Endothelial cell (in vitro differentiated cells): ENCODE data around the gene ZNF148. TPM values are rescaled to one million over a fixed set of nuclear protein-coding genes. Genes with fewer than 3 reads are reported as not detected.

Experiments
- DNase-seq: peaks from one replicate; pipeline ENCODE4 v3.0.0; 2021; ENCODE audit warnings: low spot score
- H3K27ac Mint-ChIP-seq: one replicate; pipeline ENCODE4 v1.8.0; 2021; ENCODE audit warnings: mixed read lengths, inconsistent platforms; ENCODE audit not compliant: unreplicated experiment
- H3K27me3 Mint-ChIP-seq: one replicate; pipeline ENCODE4 v1.8.0; 2021; ENCODE audit warnings: mild to moderate bottlenecking, moderate library complexity, mixed read lengths, inconsistent platforms; ENCODE audit not compliant: unreplicated experiment
- H3K36me3 Mint-ChIP-seq: one replicate; pipeline ENCODE4 v1.8.0; 2021; ENCODE audit warnings: mild to moderate bottlenecking, low read depth, mixed read lengths, inconsistent platforms; ENCODE audit not compliant: unreplicated experiment
- H3K4me1 Mint-ChIP-seq: one replicate; pipeline ENCODE4 v1.8.0; 2021; ENCODE audit warnings: mild to moderate bottlenecking, mixed read lengths, inconsistent platforms; ENCODE audit not compliant: unreplicated experiment
- H3K4me3 Mint-ChIP-seq: one replicate; pipeline ENCODE4 v1.8.0; 2021; ENCODE audit warnings: mild to moderate bottlenecking, mixed read lengths, inconsistent platforms; ENCODE audit not compliant: unreplicated experiment
- H3K9me3 Mint-ChIP-seq: one replicate; pipeline ENCODE4 v1.8.0; 2021; ENCODE audit warnings: mixed read lengths, inconsistent platforms; ENCODE audit not compliant: unreplicated experiment
- total RNA-seq: library from RNA; stranded (reverse); fragmentation: NEBNext Ultra II Directional; extraction: Animal tissue kit (Norgen Biotek cat#: 25700); gene quantifications from one replicate; pipeline ENCODE4 v1.2.1, GENCODE V29; 2021; ENCODE audit not compliant: unreplicated experiment
- TF ChIP-seq, protein P1 (sequence below): fragments of 200-600 bp; sonication (generic); IDR thresholded peaks from one replicate; pipeline ENCODE4 v1.5.0; 2021; ENCODE audit warnings: antibody characterized with exemption; ENCODE audit not compliant: unreplicated experiment

ZNF148 gene
- total RNA-seq, 1 donor from 2014 or later, result 34.3 TPM

DNA sequence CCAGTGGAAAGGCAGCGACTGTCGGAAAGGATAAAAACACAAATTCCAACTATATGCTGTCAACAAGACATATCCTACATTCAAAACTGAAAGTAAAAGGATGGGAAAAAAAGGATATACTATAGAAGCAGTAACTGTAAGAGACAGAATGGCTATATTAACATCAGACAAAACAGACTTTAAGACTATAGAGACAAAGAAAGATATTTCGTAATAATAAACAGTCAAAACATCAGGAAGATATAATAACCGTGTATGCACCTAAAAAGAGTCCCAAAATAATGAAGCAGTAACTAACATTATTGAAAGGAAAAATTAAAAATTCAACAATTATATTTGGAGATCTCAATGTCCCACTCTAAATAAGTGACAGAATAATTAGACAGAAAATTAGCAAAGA lies 48.2 kb downstream of the ZNF148 start:
- H3K4me3 Mint-ChIP-seq, result no peak overlapping the region
- no peaks in the 10 kb centered on the region for H3K27me3 Mint-ChIP-seq
- no peak overlapping the region for H3K27ac Mint-ChIP-seq
- H3K9me3 Mint-ChIP-seq, result no peaks in the 10 kb centered on the region
- H3K4me1 Mint-ChIP-seq, result peaks cover 10% of the 10 kb centered on the region
- no peak for DNase-seq
- no peaks in the 10 kb centered on the region for H3K36me3 Mint-ChIP-seq
- TF ChIP-seq, protein P1, sequence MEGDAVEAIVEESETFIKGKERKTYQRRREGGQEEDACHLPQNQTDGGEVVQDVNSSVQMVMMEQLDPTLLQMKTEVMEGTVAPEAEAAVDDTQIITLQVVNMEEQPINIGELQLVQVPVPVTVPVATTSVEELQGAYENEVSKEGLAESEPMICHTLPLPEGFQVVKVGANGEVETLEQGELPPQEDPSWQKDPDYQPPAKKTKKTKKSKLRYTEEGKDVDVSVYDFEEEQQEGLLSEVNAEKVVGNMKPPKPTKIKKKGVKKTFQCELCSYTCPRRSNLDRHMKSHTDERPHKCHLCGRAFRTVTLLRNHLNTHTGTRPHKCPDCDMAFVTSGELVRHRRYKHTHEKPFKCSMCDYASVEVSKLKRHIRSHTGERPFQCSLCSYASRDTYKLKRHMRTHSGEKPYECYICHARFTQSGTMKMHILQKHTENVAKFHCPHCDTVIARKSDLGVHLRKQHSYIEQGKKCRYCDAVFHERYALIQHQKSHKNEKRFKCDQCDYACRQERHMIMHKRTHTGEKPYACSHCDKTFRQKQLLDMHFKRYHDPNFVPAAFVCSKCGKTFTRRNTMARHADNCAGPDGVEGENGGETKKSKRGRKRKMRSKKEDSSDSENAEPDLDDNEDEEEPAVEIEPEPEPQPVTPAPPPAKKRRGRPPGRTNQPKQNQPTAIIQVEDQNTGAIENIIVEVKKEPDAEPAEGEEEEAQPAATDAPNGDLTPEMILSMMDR, result no peak

DNA sequence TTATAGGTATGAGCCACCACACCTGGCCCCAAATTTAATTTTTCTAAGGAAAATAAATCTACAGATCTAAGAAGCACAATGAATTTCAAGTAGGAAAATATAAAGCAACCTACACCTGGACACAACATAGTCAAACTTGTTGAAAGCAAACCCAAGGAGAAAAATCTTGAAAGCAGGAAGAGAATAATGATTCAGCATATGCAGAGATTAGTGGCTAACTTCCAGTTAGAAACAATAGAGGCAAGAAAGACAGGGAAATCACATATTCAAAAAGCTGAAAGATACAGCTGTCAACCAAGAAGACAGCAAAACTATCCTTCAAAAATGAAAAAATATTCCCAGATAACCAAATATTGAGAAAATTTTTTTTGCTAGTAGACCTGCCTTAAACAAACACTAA lies 49.4 kb downstream of the ZNF148 start:
- Mint-ChIP-seq H3K36me3 (no peaks in the 10 kb centered on the region), H3K27me3 (no peaks in the 10 kb centered on the region), H3K4me1 (peaks cover 10% of the 10 kb centered on the region), H3K27ac (no peak overlapping the region), H3K9me3 (no peaks in the 10 kb centered on the region), H3K4me3 (no peak overlapping the region)
- DNase-seq, result no peak
- TF ChIP-seq, protein P1, result no peak

DNA sequence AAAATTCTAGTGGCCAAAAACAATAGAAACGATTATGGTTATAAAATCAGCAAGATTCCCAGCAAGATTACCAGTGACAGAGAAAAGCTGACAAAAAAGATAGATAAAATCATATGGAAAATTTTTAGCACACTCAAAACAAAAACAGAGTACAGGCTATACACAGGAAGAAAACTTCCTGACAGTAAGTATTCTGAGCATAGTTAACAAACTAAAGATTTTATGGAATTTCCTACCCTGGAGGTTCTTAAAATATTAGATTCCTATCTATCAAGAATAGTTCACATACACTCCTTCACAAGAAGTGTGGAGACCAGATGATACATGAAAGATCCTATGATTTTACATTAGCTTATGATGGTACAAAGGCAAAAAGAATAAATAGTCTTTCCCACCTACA lies 50.8 kb downstream of the ZNF148 start:
- H3K27ac Mint-ChIP-seq, result no peak overlapping the region
- no peak overlapping the region for H3K4me3 Mint-ChIP-seq
- no peaks in the 10 kb centered on the region for H3K27me3 Mint-ChIP-seq
- TF ChIP-seq, protein P1, result no peak
- DNase-seq, result no peak
- H3K36me3 Mint-ChIP-seq, result no peaks in the 10 kb centered on the region
- no peaks in the 10 kb centered on the region for H3K9me3 Mint-ChIP-seq
- peaks cover 17% of the 10 kb centered on the region for H3K4me1 Mint-ChIP-seq

DNA sequence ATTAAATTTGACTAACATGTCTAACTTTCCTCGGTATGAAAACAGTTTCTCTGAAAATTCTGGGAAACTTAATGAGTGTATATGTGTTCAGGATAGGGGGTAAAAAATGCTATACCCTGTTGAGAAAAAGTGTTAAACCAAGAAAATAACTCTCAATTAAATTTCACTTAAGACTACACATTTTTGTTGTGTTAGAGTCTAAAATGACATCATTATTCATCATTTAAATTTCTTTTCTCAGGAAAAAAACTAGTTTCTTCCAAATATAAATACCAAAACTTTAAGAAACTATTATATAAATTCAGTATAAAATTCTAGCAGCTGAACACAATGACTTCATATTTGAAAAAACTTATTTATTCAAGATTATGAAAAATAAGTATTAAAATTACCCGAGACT lies 52.2 kb downstream of the ZNF148 start:
- Mint-ChIP-seq H3K27me3 (no peaks in the 10 kb centered on the region), H3K27ac (no peak overlapping the region)
- DNase-seq, result no peak

DNA sequence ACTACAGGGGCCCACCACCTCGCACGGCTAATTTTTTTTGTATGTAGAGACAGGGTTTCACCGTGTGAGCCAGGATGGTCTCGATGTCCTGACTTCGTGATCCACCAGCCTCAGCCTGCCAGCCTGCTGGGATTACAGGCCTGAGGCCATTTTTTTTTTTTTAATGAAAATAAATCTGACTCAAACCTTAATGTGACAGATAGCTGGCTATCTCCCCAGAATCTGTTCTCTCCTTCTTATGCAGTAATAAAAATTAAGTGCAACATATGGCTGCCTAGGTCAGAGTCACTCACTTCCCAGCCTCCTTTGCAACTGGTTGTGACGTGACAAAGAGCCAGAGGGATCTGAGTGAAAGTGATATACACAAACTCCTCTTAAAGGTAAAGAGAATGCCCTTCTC lies 53.0 kb downstream of the ZNF148 start:
- H3K4me1 Mint-ChIP-seq, result peaks cover 26% of the 10 kb centered on the region
- H3K4me3 Mint-ChIP-seq, result no peak overlapping the region
- H3K36me3 Mint-ChIP-seq, result no peaks in the 10 kb centered on the region
- no peak overlapping the region for H3K27ac Mint-ChIP-seq
- no peak for DNase-seq
- H3K9me3 Mint-ChIP-seq, result no peaks in the 10 kb centered on the region
- H3K27me3 Mint-ChIP-seq, result no peaks in the 10 kb centered on the region
- TF ChIP-seq, protein P1, result no peak

More for the DNA sequence above, 52.2 kb downstream of the ZNF148 start:
- no peaks in the 10 kb centered on the region for H3K9me3 Mint-ChIP-seq
- peaks cover 26% of the 10 kb centered on the region for H3K4me1 Mint-ChIP-seq
- TF ChIP-seq, protein P1, result no peak
- no peak overlapping the region for H3K4me3 Mint-ChIP-seq
- no peaks in the 10 kb centered on the region for H3K36me3 Mint-ChIP-seq
